B cell (primary cell): Measurements from ENCODE around the gene PRDM5. TPM values are rescaled to one million over a fixed set of nuclear protein-coding genes. Genes with fewer than 3 reads are reported as not detected.

Experiments used
- ATAC-seq: fragments of 200-7000 bp; cut with Tn5 transposase; one replicate; pipeline ENCODE4 v1.10.0; 2021; ENCODE audit warnings: low read depth, mild to moderate bottlenecking, moderate number of reproducible peaks, moderate library complexity
- CTCF ChIA-PET: fragments of 350-600 bp; sonication (Branson Sonifier 250); formaldehyde crosslinking; loops from one replicate; lab custom pipeline; 2021; ENCODE audit warnings: antibody characterized with exemption, inconsistent platforms; lab: Charles Lee
- POLR2A ChIA-PET: fragments of 350-600 bp; sonication (Branson Sonifier 250); formaldehyde crosslinking; loops from one replicate; lab custom pipeline; 2021; ENCODE audit warnings: antibody characterized with exemption; lab: Charles Lee
- DNase-seq: peaks from one replicate; pipeline ENCODE4 v3.0.0; 2013
- H2AFZ ChIP-seq: 2 replicates; pipeline ENCODE4 v1.6.1; 2012; ENCODE audit warnings: mild to moderate bottlenecking, low read depth, low read length; ENCODE audit not compliant: insufficient read depth, poor library complexity, severe bottlenecking
- H3K27ac ChIP-seq, 2 donors: 1 replicate in 1 of 2; 2 replicates in 1 of 2; pipeline ENCODE4 v1.5.1; 2012 to 2013; ENCODE audit warnings: low read length in 2 of 2, mild to moderate bottlenecking in 2 of 2, moderate library complexity in 1 of 2
- H3K27me3 ChIP-seq, 4 experiments: fragments of 200-600 bp in 1 of 4; sonication (generic) in 1 of 4; replicated peaks in 1 of 4; 1 replicate in 2 of 4; 2 replicates in 2 of 4; pipeline versions ENCODE4 v1.6.1 to v1.7.0; 2013 to 2016; ENCODE audit warnings: low read length in 3 of 4, mild to moderate bottlenecking in 2 of 4, mixed read lengths in 1 of 4, moderate library complexity in 1 of 4; ENCODE audit not compliant: insufficient read depth in 4 of 4, control insufficient read depth in 3 of 4; ENCODE audit errors: control extremely low read depth in 1 of 4
- H3K36me3 ChIP-seq, 2 experiments: replicated peaks in 1 of 2; 1 replicate in 1 of 2; 2 replicates in 1 of 2; pipeline versions ENCODE4 v1.6.1 to v1.7.1; 2013; ENCODE audit warnings: low read length in 1 of 2; ENCODE audit not compliant: insufficient read depth in 2 of 2, control insufficient read depth in 1 of 2; ENCODE audit errors: control extremely low read depth in 1 of 2, extremely low read depth in 1 of 2
- H3K4me1 ChIP-seq, 2 donors: fragments of 200-600 bp in 1 of 2; sonication (generic) in 1 of 2; 1 replicate in 1 of 2; 2 replicates in 1 of 2; pipeline versions ENCODE4 v1.5.1 to v1.6.1; 2013 to 2017; ENCODE audit warnings: low read length in 2 of 2; ENCODE audit not compliant: control insufficient read depth in 2 of 2, insufficient read depth in 2 of 2
- H3K4me2 ChIP-seq: replicated peaks from 2 replicates; pipeline ENCODE3; 2012; ENCODE audit warnings: mild to moderate bottlenecking, low read depth, low read length; ENCODE audit not compliant: poor library complexity, severe bottlenecking
- H3K4me3 ChIP-seq, 5 experiments: fragments of 200-600 bp in 1 of 5; sonication (generic) in 1 of 5; 1 replicate in 3 of 5; 2 replicates in 2 of 5; pipeline versions ENCODE4 v1.5.1 to v1.7.0; 2011 to 2016; ENCODE audit warnings: low read length in 4 of 5, mild to moderate bottlenecking in 4 of 5, low read depth in 2 of 5, control low read depth in 1 of 5, moderate library complexity in 1 of 5; ENCODE audit not compliant: insufficient read depth in 1 of 5; ENCODE audit errors: control extremely low read depth in 1 of 5, extremely low read depth in 1 of 5
- H3K79me2 ChIP-seq: fragments of 200-600 bp; sonication (generic); one replicate; pipeline ENCODE4 v1.6.0; 2016; ENCODE audit warnings: low read length; ENCODE audit not compliant: control insufficient read depth, insufficient read depth
- H3K9ac ChIP-seq: fragments of 200-600 bp; sonication (generic); 2 replicates; pipeline ENCODE4 v1.6.1; 2017; ENCODE audit warnings: mild to moderate bottlenecking, low read length, moderate library complexity
- H3K9me3 ChIP-seq, 3 donors: one replicate each; pipeline versions ENCODE4 v1.6.1 to v1.7.1; 2013; ENCODE audit warnings: low read length in 2 of 3; ENCODE audit not compliant: control insufficient read depth in 2 of 3, insufficient read depth in 1 of 3; ENCODE audit errors: control extremely low read depth in 1 of 3
- H4K20me1 ChIP-seq: 2 replicates; pipeline ENCODE4 v1.6.0; 2012; ENCODE audit warnings: mild to moderate bottlenecking, low read length; ENCODE audit not compliant: insufficient read depth, control insufficient read depth, poor library complexity, severe bottlenecking
- H3K27ac Mint-ChIP-seq: one replicate; pipeline ENCODE4 v1.8.0; 2021; ENCODE audit warnings: mixed read lengths
- H3K27me3 Mint-ChIP-seq: one replicate; pipeline ENCODE4 v1.8.0; 2021; ENCODE audit warnings: mixed read lengths
- H3K4me1 Mint-ChIP-seq: one replicate; pipeline ENCODE4 v1.8.0; 2021; ENCODE audit warnings: mixed read lengths
- H3K4me3 Mint-ChIP-seq: one replicate; pipeline ENCODE4 v1.8.0; 2021; ENCODE audit warnings: mixed read lengths
- H3K9me3 Mint-ChIP-seq: one replicate; pipeline ENCODE4 v1.8.0; 2022; ENCODE audit warnings: mixed read lengths; ENCODE audit not compliant: insufficient read depth
- EZH2 ChIP-seq: IDR thresholded peaks from 2 replicates; pipeline ENCODE4 v1.6.1; 2012; ENCODE audit warnings: borderline replicate concordance, low read depth, mild to moderate bottlenecking, moderate library complexity, low read length; ENCODE audit not compliant: insufficient read depth, poor library complexity, severe bottlenecking
- WGBS: methylation state at CpG from one replicate; pipeline ENCODE4 v1.1.5; 2013; ENCODE audit warnings: missing lambda C conversion rate; ENCODE audit not compliant: insufficient coverage; 5-methylcytosine and 5-hydroxymethylcytosine counted together
- intact Hi-C: fragments of 100-400 bp; cut with micrococcal nuclease; formaldehyde crosslinking; loops from one replicate; pipeline ENCODE4 v1.10.0; 2022
- polyA plus RNA-seq: library from polyadenylated mRNA; depleted of rRNA; stranded (reverse); fragments of >200 nt; gene quantifications from 2 replicates; pipeline ENCODE4 v1.2.3, GENCODE V29; 2012
- total RNA-seq, 2 donors: library from RNA; stranded (reverse); fragments of 120-200 nt in 1 of 2; gene quantifications; 1 replicate in 1 of 2; 2 replicates in 1 of 2; pipeline versions ENCODE4 v1.2.3 to v1.2.4, GENCODE V29; 2013 to 2022
- TF ChIP-seq, protein P1 (sequence below): fragments of 200-600 bp; IDR thresholded peaks from one replicate; pipeline ENCODE4 v1.8.0; 2022; ENCODE audit warnings: antibody characterized with exemption, mild to moderate bottlenecking

The PRDM5 gene
- total and polyA plus RNA-seq, 2 donors (not counting 1 experiment from before 2014, with no cell fraction given) = not detected

DNA sequence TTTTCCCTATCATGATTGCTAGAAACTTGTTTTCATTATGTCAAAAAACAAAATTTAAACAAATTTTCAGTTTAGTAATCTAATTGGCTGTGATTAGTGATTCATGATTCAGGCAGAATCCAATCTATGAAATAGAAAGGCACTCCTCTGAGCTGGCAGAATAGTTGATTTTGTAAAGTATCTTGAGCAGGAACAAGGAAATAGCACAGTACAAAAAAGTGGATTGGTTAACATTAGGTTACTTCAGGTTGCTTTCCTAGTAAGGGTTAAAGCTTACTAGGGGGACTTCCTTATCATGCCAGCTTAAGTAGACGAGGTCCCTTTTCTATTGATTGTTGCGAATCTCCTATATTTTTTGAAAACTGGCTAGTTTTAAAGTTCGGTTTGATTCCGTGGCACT lies 43.4 kb upstream of the PRDM5 start:
- Mint-ChIP-seq H3K27me3 (no peaks in the 10 kb centered on the region), H3K4me3 (no peak overlapping the region), H3K4me1 (no peaks in the 10 kb centered on the region), H3K27ac (no peak overlapping the region), H3K9me3 (no peaks in the 10 kb centered on the region)
- Histone ChIP-seq H3K27ac (no peak overlapping the region), H3K36me3 (no peaks in the 10 kb centered on the region), H3K9me3 (no peaks in the 10 kb centered on the region), H4K20me1 (no peaks in the 10 kb centered on the region), H3K27me3 (no peaks in the 10 kb centered on the region), H3K4me1 (no peaks in the 10 kb centered on the region), H3K9ac (no peak overlapping the region), H3K4me3 (no peak overlapping the region), H3K79me2 (no peaks in the 10 kb centered on the region), H2AFZ (no peak overlapping the region), H3K4me2 (no peak overlapping the region)
- POLR2A ChIA-PET = no interaction called here
- CTCF ChIA-PET = no interaction called here
- no peak for TF ChIP-seq EZH2
- TF ChIP-seq, protein P1, sequence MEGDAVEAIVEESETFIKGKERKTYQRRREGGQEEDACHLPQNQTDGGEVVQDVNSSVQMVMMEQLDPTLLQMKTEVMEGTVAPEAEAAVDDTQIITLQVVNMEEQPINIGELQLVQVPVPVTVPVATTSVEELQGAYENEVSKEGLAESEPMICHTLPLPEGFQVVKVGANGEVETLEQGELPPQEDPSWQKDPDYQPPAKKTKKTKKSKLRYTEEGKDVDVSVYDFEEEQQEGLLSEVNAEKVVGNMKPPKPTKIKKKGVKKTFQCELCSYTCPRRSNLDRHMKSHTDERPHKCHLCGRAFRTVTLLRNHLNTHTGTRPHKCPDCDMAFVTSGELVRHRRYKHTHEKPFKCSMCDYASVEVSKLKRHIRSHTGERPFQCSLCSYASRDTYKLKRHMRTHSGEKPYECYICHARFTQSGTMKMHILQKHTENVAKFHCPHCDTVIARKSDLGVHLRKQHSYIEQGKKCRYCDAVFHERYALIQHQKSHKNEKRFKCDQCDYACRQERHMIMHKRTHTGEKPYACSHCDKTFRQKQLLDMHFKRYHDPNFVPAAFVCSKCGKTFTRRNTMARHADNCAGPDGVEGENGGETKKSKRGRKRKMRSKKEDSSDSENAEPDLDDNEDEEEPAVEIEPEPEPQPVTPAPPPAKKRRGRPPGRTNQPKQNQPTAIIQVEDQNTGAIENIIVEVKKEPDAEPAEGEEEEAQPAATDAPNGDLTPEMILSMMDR = no peak
- no peak for ATAC-seq
- intact Hi-C loops = no loop called here
- no peak for DNase-seq
- 93% methylated on average over 2 of the region's 4 CpGs for WGBS

DNA sequence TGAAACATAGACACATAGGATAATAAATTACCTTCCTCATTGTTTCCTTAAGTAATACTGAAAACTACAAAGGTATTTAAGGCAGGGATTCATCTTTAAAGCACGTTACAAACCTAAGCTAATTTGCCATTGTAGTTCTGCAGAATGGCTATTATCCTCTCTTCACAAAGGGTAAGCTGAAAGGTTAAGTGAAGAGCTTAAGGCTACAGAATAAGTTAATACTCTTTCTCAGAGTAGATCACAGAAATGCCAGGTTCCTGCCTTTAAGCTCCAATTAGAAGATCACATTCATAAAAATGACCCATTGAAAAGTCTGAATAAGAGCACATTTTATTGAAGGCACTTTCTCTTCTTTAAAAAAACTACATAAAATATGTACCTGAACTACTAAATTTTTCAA lies 42.1 kb upstream of the PRDM5 start:
- Mint-ChIP-seq H3K9me3 (no peaks in the 10 kb centered on the region), H3K27ac (no peak overlapping the region), H3K4me1 (no peaks in the 10 kb centered on the region), H3K4me3 (no peak overlapping the region), H3K27me3 (no peaks in the 10 kb centered on the region)
- TF ChIP-seq EZH2 = no peak
- TF ChIP-seq, protein P1 = no peak
- Histone ChIP-seq H3K27me3 (no peaks in the 10 kb centered on the region), H3K4me1 (no peaks in the 10 kb centered on the region), H3K9me3 (no peaks in the 10 kb centered on the region), H3K27ac (no peak overlapping the region), H3K79me2 (no peaks in the 10 kb centered on the region), H3K4me3 (no peak overlapping the region), H2AFZ (no peak overlapping the region), H3K9ac (no peak overlapping the region), H3K4me2 (no peak overlapping the region), H4K20me1 (no peaks in the 10 kb centered on the region), H3K36me3 (no peaks in the 10 kb centered on the region)
- intact Hi-C loops = no loop called here
- WGBS = no CpG with 5 or more reads among the region's 1 CpG
- CTCF ChIA-PET = no interaction called here
- DNase-seq (no peak), ATAC-seq (no peak)
- POLR2A ChIA-PET = no interaction called here
